Left ventricle myocardium superior (tissue), 1 donor: Measurements from ENCODE around the gene SCO1. TPM values are rescaled to one million over a fixed set of nuclear protein-coding genes. Genes with fewer than 3 reads are reported as not detected.

Experiments used
- ATAC-seq: fragments of 200-7000 bp; cut with Tn5 transposase; one replicate; pipeline ENCODE4 v1.9.1; 2020; ENCODE audit warnings: mild to moderate bottlenecking, moderate library complexity
- DNase-seq: peaks from one replicate; pipeline ENCODE4 v3.0.0-alpha.2; 2020
- intact Hi-C: fragments of 100-400 bp; cut with micrococcal nuclease; formaldehyde crosslinking; loops from one replicate; pipeline ENCODE4 v1.11.0; 2022
- total RNA-seq: library from RNA; stranded (reverse); fragmentation: NEBNext Ultra II Directional; extraction: Animal tissue kit (Norgen Biotek cat#: 25700); gene quantifications from one replicate; pipeline ENCODE4 v1.2.1, GENCODE V29; 2021
- donor health status: DM: no; HTN: yes; CAD: no; lungs with severe emphysema.

Gene SCO1
- total RNA-seq, 1 donor from 2014 or later: 32.3 TPM

GRCh38 chr17:10629706-10630105, 67.6 kb downstream of the SCO1 start:
- intact Hi-C loops: no loop called here
- DNase-seq (no peak), ATAC-seq (no peak)

GRCh38 chr17:10628756-10629155, 68.6 kb downstream of the SCO1 start:
- no peak for DNase-seq
- ATAC-seq: no peak
- intact Hi-C loops: no loop called here

- DNase-seq: no peak
- intact Hi-C loops: no loop called here
- ATAC-seq: no peak
Measured at GRCh38 chr17:10626390-10626789, 70.9 kb downstream of the SCO1 start.

GRCh38 chr17:10624969-10625368, 72.4 kb downstream of the SCO1 start:
- intact Hi-C loops: no loop called here
- ATAC-seq (no peak), DNase-seq (no peak)

GRCh38 chr17:10623737-10624338, 73.5 kb downstream of the SCO1 start:
- intact Hi-C loops: no loop called here
- no peak for DNase-seq
- no peak for ATAC-seq

GRCh38 chr17:10622617-10623485, 74.5 kb downstream of the SCO1 start:
- ATAC-seq (no peak), DNase-seq (no peak)
- intact Hi-C loops: no loop called here

Other genes starting within 250 kb of the SCO1 start
- gene MYH4, start 228.0 kb downstream of the SCO1 start, total RNA-seq: not detected
- 0.10 TPM for gene MYH1, start 179.0 kb downstream of the SCO1 start, total RNA-seq
- gene MYH2, start 147.9 kb downstream of the SCO1 start, total RNA-seq: 0.10 TPM
- gene MYH3, start 40.2 kb downstream of the SCO1 start, total RNA-seq: 0.87 TPM
- gene ADPRM, start 61 bp upstream of the SCO1 start, total RNA-seq: 4.8 TPM
- 6.3 TPM for gene TMEM220, start 32.5 kb upstream of the SCO1 start, total RNA-seq
- not detected for gene TMEM238L, start 106.6 kb upstream of the SCO1 start, total RNA-seq
- gene PIRT, start 140.6 kb upstream of the SCO1 start, total RNA-seq: not detected